ENCODE measurements around the gene DAB2IP. TPM values are rescaled to one million over a fixed set of nuclear protein-coding genes. Genes with fewer than 3 reads are reported as not detected.
A peak's percentile ranks its signal among the peaks of the same experiment; 100 is the strongest.

DAB2IP gene
- total RNA-seq, 1 donor from 2014 or later, result 71.6 TPM

- no peaks in the 10 kb centered on the region for H3K36me3 ChIP-seq
- no peak for DNase-seq (ENCODE audit: low spot score in 2 of 2)
- TF ChIP-seq CTCF (IDR thresholded peaks at IDR 0.05), result no peak
- H3K27ac ChIP-seq, result no peak overlapping the region
- intact Hi-C loops (cut with DNase I), result no loop called here
- H3K27me3 ChIP-seq, result no peaks in the 10 kb centered on the region
- H3K4me1 ChIP-seq, result peaks cover 15 to 17% of the 10 kb centered on the region in 2 donors
- no peak overlapping the region for H3K4me3 ChIP-seq
- no peaks in the 10 kb centered on the region for H3K9me3 ChIP-seq
Measured at GRCh38 chr9:121648172-121648571, 3.3 kb upstream of the DAB2IP start.

GRCh38 chr9:121648799-121649198 is 2.6 kb upstream of the DAB2IP start:
- Histone ChIP-seq H3K36me3 (no peaks in the 10 kb centered on the region), H3K4me1 (peaks cover 15 to 17% of the 10 kb centered on the region in 2 donors), H3K4me3 (no peak overlapping the region), H3K9me3 (no peaks in the 10 kb centered on the region), H3K27me3 (no peaks in the 10 kb centered on the region), H3K27ac (no peak overlapping the region)
- intact Hi-C loops (cut with DNase I), result no loop called here
- TF ChIP-seq CTCF (IDR thresholded peaks at IDR 0.05), result no peak
- no peak for DNase-seq (ENCODE audit: low spot score in 2 of 2)

GRCh38 chr9:121649476-121650216 is 1.8 kb upstream of the DAB2IP start:
- peak overlapping the region; percentile 16 to 56 for H3K27ac ChIP-seq
- no peaks in the 10 kb centered on the region for H3K36me3 ChIP-seq
- H3K4me3 ChIP-seq, result no peak overlapping the region
- intact Hi-C loops (cut with DNase I), result loop anchor here (5.0 kb wide), 1 partner anchor 82 kb away; no protein-coding TSS in a partner anchor
- peaks cover 15 to 17% of the 10 kb centered on the region in 2 donors for H3K4me1 ChIP-seq
- no peak for DNase-seq (ENCODE audit: low spot score in 2 of 2)
- H3K9me3 ChIP-seq, result no peaks in the 10 kb centered on the region
- TF ChIP-seq CTCF (IDR thresholded peaks at IDR 0.05), result no peak
- no peaks in the 10 kb centered on the region for H3K27me3 ChIP-seq

- TF ChIP-seq CTCF (IDR thresholded peaks at IDR 0.05), result no peak
- no peaks in the 10 kb centered on the region for H3K9me3 ChIP-seq
- DNase-seq (ENCODE audit: low spot score in 2 of 2), result no peak
- H3K27ac ChIP-seq, result peak overlapping the region; percentile 16 to 56
- H3K4me3 ChIP-seq, result peak overlapping the region in 1 of 2 donors; percentile 88
- no peaks in the 10 kb centered on the region for H3K27me3 ChIP-seq
- peaks cover 15 to 17% of the 10 kb centered on the region in 2 donors for H3K4me1 ChIP-seq
- no peaks in the 10 kb centered on the region for H3K36me3 ChIP-seq
- intact Hi-C loops (cut with DNase I), result loop anchor here (5.0 kb wide), 1 partner anchor 83 kb away; no protein-coding TSS in a partner anchor
Measured at GRCh38 chr9:121650217-121651007, 1.0 kb upstream of the DAB2IP start.

- H3K27me3 ChIP-seq, result no peaks in the 10 kb centered on the region
- H3K4me1 ChIP-seq, result peaks cover 15 to 17% of the 10 kb centered on the region in 2 donors
- no peak overlapping the region for H3K27ac ChIP-seq
- no peaks in the 10 kb centered on the region for H3K9me3 ChIP-seq
- peak overlapping the region; percentile 73 to 88 for H3K4me3 ChIP-seq
- no peaks in the 10 kb centered on the region for H3K36me3 ChIP-seq
- no peak for TF ChIP-seq CTCF (IDR thresholded peaks at IDR 0.05)
- intact Hi-C loops (cut with DNase I), result loop anchor here (5.0 kb wide), 1 partner anchor 84 kb away; no protein-coding TSS in a partner anchor
- DNase-seq (ENCODE audit: low spot score in 2 of 2), result no peak
Measured at GRCh38 chr9:121651008-121651294, 483 bp upstream of the DAB2IP start.
